Omental fat pad (tissue), 4 donors: ENCODE data around the gene FAM8A1. TPM values are rescaled to one million over a fixed set of nuclear protein-coding genes. Genes with fewer than 3 reads are reported as not detected.

ENCODE experiments used
- ATAC-seq: fragments of 150-250 bp; one replicate; pipeline ENCODE4 v1.9.1; 2016; ENCODE audit warnings: mild to moderate bottlenecking, moderate library complexity; ENCODE audit not compliant: low FRiP score
- DNase-seq: peaks from one replicate; pipeline ENCODE4 v3.0.0-alpha.2; 2019; ENCODE audit warnings: low spot score
- total RNA-seq, 4 donors: library from RNA; depleted of rRNA; stranded (reverse); fragments of >200 nt; gene quantifications; one replicate each; pipeline ENCODE4 v1.1.0, GENCODE V29; 2016
- TF ChIP-seq, protein P1 (sequence below), 3 donors: fragments of 450-650 bp; IDR thresholded peaks; one replicate each; pipeline ENCODE4 v1.5.1; 2016 to 2017; ENCODE audit warnings: antibody characterized with exemption in 3 of 3, mild to moderate bottlenecking in 3 of 3, moderate library complexity in 2 of 3

The FAM8A1 gene
- total RNA-seq, 4 donors from 2014 or later, result 13.8 to 40.0 (median 27.6) TPM

GRCh38 chr6:17624396-17624795 lies 24.3 kb downstream of the FAM8A1 start:
- ATAC-seq (no peak), DNase-seq (no peak)
- TF ChIP-seq, protein P1, sequence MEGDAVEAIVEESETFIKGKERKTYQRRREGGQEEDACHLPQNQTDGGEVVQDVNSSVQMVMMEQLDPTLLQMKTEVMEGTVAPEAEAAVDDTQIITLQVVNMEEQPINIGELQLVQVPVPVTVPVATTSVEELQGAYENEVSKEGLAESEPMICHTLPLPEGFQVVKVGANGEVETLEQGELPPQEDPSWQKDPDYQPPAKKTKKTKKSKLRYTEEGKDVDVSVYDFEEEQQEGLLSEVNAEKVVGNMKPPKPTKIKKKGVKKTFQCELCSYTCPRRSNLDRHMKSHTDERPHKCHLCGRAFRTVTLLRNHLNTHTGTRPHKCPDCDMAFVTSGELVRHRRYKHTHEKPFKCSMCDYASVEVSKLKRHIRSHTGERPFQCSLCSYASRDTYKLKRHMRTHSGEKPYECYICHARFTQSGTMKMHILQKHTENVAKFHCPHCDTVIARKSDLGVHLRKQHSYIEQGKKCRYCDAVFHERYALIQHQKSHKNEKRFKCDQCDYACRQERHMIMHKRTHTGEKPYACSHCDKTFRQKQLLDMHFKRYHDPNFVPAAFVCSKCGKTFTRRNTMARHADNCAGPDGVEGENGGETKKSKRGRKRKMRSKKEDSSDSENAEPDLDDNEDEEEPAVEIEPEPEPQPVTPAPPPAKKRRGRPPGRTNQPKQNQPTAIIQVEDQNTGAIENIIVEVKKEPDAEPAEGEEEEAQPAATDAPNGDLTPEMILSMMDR (IDR thresholded peaks at IDR 0.05), result no peak

- no peak for DNase-seq
- TF ChIP-seq, protein P1 (IDR thresholded peaks at IDR 0.05), result no peak
- ATAC-seq, result no peak
Measured at GRCh38 chr6:17628873-17629272, 28.8 kb downstream of the FAM8A1 start.

GRCh38 chr6:17629824-17630510 lies 29.9 kb downstream of the FAM8A1 start:
- ATAC-seq, result no peak
- TF ChIP-seq, protein P1 (IDR thresholded peaks at IDR 0.05), result no peak

GRCh38 chr6:17630511-17631073 lies 30.5 kb downstream of the FAM8A1 start:
- TF ChIP-seq, protein P1 (IDR thresholded peaks at IDR 0.05), result no peak
- DNase-seq, result no peak
- ATAC-seq, result no peak

More at GRCh38 chr6:17629824-17630510, 29.9 kb downstream of the FAM8A1 start:
- no peak for DNase-seq

GRCh38 chr6:17632934-17633333 lies 32.8 kb downstream of the FAM8A1 start:
- TF ChIP-seq, protein P1 (IDR thresholded peaks at IDR 0.05), result no peak
- ATAC-seq, result no peak
- no peak for DNase-seq

DNA sequence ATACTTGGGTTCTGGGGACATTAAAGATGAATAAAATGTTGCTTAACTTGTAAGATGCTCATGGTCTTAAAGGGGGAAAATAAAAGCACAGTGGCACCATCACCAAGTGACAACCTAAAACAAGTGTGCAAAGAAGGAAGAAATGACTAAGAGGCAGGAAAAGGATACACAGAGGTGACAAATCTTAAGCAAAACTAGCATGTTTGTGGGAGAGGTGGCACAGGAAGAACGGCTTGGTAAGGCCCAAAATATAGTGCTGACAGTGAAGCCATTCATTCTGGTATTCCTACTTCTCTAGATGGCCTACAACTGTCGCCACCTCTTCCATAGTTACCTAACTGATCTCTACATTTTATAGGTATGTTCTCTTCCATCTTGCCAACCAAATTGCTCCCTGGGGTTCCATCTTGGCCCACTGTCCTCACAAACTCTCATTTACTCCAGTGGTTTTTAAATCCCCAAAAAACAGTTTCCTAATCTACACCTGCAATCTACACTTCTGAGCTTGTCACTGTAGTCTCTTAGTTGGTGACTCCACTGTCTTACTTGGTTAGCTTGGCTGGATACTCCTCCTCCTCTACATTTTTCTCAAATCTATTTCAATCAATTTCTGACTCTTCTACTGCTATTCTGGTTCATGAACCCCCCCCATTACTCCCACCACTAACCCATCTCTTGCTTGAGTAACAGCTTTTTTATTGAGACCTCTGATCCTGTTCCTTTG lies 33.5 kb downstream of the FAM8A1 start:
- ATAC-seq (no peak), DNase-seq (no peak)
- TF ChIP-seq, protein P1 (IDR thresholded peaks at IDR 0.05), result no peak
